AG04449 (cell line): Measurements from ENCODE around the gene ZNF74.
A peak's percentile ranks its signal among the peaks of the same experiment; 100 is the strongest.

Experiments
- CTCF ChIA-PET: fragments of 350-600 bp; formaldehyde crosslinking; extraction: SDS; loops from one replicate; lab custom pipeline; 2021; ENCODE audit warnings: antibody characterized with exemption; lab: Yijun Ruan, JAX
- POLR2A ChIA-PET: fragments of 400-600, 350-600 bp; formaldehyde crosslinking; extraction: SDS; loops from one replicate; lab custom pipeline; 2020; ENCODE audit warnings: antibody characterized with exemption, inconsistent platforms; lab: Yijun Ruan, JAX
- DNase-seq: peaks from one replicate; pipeline ENCODE4 v3.0.0-alpha.2; 2010; ENCODE audit warnings: low read depth, low spot score
- H3K4me3 ChIP-seq: 2 replicates; pipeline ENCODE4 v1.5.1; 2011; ENCODE audit warnings: low read depth, mild to moderate bottlenecking, control low read depth, low read length
- TF ChIP-seq, protein P1 (sequence below): IDR thresholded peaks from one replicate; pipeline ENCODE4 v1.5.1; 2011; ENCODE audit warnings: mild to moderate bottlenecking, moderate library complexity, low read length, control low read depth, inconsistent platforms; ENCODE audit not compliant: insufficient read depth; ENCODE audit errors: missing control alignments

Gene ZNF74

GRCh38 chr22:20436768-20437612, 43.0 kb downstream of the ZNF74 start:
- POLR2A ChIA-PET: interaction anchor here (0.8 to 1.7 kb wide), 2 partner anchors 13 to 132 kb away, joined by 3 to 4 read pairs; no protein-coding TSS in a partner anchor
- CTCF ChIA-PET: interaction anchor here (1.2 to 3.8 kb wide), 3 partner anchors 14 to 20 kb away, joined by 3 to 34 read pairs (median 4); no protein-coding TSS in a partner anchor
- DNase-seq: no peak
- TF ChIP-seq, protein P1, sequence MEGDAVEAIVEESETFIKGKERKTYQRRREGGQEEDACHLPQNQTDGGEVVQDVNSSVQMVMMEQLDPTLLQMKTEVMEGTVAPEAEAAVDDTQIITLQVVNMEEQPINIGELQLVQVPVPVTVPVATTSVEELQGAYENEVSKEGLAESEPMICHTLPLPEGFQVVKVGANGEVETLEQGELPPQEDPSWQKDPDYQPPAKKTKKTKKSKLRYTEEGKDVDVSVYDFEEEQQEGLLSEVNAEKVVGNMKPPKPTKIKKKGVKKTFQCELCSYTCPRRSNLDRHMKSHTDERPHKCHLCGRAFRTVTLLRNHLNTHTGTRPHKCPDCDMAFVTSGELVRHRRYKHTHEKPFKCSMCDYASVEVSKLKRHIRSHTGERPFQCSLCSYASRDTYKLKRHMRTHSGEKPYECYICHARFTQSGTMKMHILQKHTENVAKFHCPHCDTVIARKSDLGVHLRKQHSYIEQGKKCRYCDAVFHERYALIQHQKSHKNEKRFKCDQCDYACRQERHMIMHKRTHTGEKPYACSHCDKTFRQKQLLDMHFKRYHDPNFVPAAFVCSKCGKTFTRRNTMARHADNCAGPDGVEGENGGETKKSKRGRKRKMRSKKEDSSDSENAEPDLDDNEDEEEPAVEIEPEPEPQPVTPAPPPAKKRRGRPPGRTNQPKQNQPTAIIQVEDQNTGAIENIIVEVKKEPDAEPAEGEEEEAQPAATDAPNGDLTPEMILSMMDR: no peak
- H3K4me3 ChIP-seq: peak overlapping the region; percentile 98

- TF ChIP-seq, protein P1: no peak
- H3K4me3 ChIP-seq: peak within 1 kb of the TSS; percentile 98
- no peak for DNase-seq
- ChIA-PET CTCF (interaction anchor here (0.9 to 3.8 kb wide), 6 partner anchors 16 to 127 kb away, joined by 3 to 34 read pairs (median 4); no protein-coding TSS in a partner anchor), POLR2A (interaction anchor here (1.4 kb wide), 1 partner anchor 15 kb away, joined by 5 read pairs; no protein-coding TSS in a partner anchor)
Observed at GRCh38 chr22:20437613-20438426, 43.9 kb downstream of the ZNF74 start, which contains the start of gene SCARF2. Gene SCARF2 (minus strand): TSS chr22:20437825. CDS start chr22:20437754, 71 bp downstream.

- ChIA-PET CTCF (interaction anchor here (0.9 to 1.5 kb wide), 5 partner anchors 16 to 127 kb away, joined by 3 to 5 read pairs (median 3); no protein-coding TSS in a partner anchor), POLR2A (interaction anchor here (1.4 kb wide), 1 partner anchor 16 kb away, joined by 5 read pairs; no protein-coding TSS in a partner anchor)
- peak overlapping the region; percentile 98 for H3K4me3 ChIP-seq
- DNase-seq: no peak
- TF ChIP-seq, protein P1: no peak
Observed at GRCh38 chr22:20438427-20438677, 44.4 kb downstream of the ZNF74 start.

DNA sequence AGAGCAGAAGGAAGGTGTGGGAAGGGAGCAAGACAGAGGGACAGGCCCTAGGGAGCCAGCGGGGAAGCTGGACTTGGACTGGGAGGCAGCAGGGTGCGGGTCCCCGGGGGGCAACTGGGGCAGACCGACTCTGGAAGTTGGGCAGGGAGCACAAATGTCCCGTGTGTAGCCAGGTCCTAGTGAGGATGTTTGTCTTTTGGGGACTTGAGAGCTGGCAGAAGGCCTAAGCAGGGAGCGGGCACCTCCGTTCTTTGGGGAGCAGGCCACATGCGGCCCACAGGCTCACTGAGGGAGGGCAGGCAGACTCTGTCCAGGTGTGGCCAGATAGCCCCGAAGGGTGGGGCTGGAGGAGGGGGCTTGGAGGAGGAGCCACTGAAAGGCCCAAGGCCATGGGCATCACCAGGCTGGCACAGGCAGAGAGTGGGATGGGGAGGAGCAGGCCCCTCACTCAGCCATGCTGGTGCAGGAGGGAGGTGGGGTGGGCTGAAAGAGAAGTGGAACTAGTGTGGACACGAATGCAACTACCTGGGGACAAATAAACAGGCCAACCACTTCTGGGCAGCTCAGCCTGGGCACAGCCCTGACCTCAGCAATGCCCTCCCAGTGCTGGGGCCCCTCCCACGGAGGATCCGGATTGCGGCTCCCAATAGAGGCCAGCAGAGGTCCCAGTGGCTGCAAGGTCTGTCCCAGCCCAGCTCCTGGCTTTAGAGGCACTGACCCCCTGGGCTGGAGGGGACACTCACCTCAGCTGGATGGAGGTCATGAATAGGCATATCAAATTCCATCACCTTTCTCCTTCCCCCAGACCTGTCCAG, 44.9 kb downstream of the ZNF74 start:
- TF ChIP-seq, protein P1: peak; percentile 41
- CTCF ChIA-PET: interaction anchor here (0.9 to 1.5 kb wide), 5 partner anchors 15 to 126 kb away, joined by 3 to 5 read pairs (median 3); no protein-coding TSS in a partner anchor
- H3K4me3 ChIP-seq: peak overlapping the region; percentile 98
- POLR2A ChIA-PET: interaction anchor here (1.4 kb wide), 1 partner anchor 16 kb away, joined by 5 read pairs; no protein-coding TSS in a partner anchor
- no peak for DNase-seq

DNA sequence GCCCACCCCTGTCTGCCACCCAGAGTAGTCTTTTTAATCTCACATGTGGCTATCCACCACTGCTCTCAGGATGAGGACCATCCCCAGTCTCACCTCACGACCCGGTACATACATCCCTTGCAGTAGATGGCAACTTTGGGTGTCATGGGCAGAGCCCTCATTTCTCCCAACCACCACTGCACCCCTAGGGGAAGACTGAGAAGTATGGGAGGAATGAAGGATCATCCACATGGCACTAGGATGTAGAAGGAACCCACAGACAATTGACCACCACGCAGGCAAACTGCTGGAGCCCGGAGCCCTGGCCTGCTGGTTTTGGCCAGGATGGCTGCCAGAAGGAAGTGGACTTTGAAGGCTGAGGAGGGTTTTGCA, 45.6 kb downstream of the ZNF74 start:
- DNase-seq: no peak
- ChIA-PET CTCF (interaction anchor here (1.5 to 2.9 kb wide), 2 partner anchors 15 to 21 kb away, joined by 3 to 9 read pairs; no protein-coding TSS in a partner anchor), POLR2A (no interaction called here)
- H3K4me3 ChIP-seq: no peak overlapping the region
- TF ChIP-seq, protein P1: no peak
